Inflammatory macrophage (primary cell): ENCODE results near the gene PKN2.

ENCODE experiments used
- DNase-seq, 2 donors: peaks; one replicate each; pipeline ENCODE4 v3.0.0-alpha.2; 2020 to 2022

Gene PKN2

GRCh38 chr1:88735909-88736308, 51.8 kb downstream of the PKN2 start:
- DNase-seq: no peak

DNA sequence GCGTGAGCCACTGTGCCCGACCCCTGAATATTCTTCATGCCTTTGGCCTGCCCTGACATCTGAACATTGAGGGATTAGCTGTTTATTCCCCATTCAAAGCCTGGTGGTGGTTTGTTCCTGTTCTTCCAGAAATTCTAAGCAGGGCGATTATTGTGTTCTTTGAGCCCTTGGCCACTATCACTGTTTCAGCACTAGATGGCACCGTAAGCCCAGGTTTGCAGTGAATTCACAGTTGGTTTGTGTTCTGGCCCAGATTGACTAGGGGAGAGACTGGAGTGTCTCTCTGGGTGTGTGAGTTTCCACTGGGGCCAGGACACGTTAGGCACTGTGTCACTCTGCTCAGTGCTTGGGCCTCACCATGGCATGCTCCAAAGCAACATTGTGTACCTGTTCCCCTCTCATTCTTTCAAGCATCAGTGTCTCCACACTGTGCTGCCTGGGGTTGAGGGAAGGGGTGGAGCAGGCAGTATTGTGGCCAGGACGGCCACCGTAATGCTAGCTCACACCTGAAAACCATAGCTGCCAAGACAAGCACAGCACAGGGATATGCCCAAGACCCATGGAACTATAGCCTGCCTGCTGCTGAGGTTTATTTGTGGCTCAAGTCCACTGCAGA, 52.7 kb downstream of the PKN2 start:
- DNase-seq: peak; percentile 56 to 64

DNA sequence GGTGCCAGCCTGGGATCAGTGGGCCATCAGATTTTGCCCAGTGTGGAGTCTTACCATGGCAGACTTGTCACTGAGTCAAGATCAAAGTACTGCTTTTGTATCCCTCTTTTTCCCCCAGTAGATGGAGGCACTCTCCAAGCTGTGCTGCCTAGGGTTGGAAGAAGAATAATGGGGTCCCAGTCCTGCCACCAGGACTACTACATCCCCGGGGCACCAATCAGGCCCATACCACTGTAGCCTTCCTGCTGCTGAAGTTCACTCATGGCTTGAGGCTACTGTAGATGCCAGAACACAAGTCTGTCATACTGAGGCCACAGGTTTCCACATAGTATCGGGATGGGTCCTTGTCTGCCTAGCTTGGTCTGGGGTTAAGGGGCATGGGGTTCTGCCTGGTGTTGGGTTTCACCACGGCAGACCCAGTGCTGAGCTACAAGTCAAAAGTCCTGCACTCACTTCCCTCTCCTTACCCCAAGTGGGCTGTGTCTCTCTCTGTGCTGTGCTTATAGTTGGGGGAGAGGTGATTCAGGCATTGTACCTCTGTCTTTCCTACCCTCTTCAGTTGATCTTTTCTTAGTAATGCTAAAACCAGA, 53.4 kb downstream of the PKN2 start:
- no peak for DNase-seq

DNA sequence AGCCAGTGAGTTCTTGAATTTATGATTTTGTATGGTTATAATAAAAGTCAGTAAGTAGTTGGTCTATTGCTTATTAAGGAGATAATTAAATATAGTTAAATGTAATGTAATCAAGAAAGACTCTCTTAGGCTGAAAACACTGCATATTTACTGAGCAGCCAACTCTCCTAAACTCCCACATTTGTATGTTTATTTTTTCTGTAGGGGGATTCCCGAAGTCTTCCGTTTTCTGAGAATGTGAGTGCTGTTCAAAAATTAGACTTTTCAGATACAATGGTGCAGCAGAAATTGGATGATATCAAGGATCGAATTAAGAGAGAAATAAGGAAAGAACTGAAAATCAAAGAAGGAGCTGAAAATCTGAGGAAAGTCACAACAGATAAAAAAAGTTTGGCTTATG, 56.7 kb downstream of the PKN2 start:
- DNase-seq: no peak

DNA sequence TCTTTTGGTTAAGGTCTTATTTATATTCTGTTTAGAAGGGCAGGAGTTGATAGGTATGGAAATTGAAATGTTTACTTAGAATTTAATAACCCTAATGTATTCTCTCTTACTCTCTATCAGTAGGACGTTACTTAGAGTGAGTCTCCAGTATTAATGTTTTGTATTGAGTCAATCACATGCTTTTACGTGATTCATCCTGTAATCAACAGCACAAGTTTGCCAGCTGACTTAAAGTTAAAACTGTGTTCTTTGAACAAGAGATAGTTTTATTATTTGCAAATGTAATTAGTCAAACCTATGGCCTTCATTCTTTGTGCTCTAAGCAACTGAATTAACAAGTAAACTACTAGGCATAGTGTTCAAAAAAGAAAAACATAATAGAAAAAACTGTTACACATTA, 57.3 kb downstream of the PKN2 start:
- no peak for DNase-seq

GRCh38 chr1:88742531-88742930, 58.5 kb downstream of the PKN2 start:
- no peak for DNase-seq

- no peak for DNase-seq
Measured at GRCh38 chr1:88744142-88744541, 60.1 kb downstream of the PKN2 start.

DNA sequence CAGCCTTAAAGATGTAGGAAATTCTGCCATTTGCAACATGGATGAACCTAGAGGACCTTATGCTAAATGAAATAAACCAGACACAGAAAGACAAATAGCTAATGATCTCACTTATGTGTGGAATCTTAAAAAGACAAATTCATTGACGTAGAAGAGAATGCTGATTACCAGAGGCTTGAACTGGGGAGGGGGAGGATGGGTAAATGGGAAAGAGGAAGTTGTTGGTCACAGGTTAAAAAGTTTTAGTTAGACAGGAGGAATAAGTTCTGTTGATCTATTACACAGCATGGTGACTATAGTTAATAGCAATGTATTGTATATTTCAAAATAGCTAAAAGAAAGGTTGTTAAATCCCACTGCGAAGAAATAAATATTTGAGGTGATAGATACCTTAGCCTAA, 62.8 kb downstream of the PKN2 start:
- no peak for DNase-seq

DNA sequence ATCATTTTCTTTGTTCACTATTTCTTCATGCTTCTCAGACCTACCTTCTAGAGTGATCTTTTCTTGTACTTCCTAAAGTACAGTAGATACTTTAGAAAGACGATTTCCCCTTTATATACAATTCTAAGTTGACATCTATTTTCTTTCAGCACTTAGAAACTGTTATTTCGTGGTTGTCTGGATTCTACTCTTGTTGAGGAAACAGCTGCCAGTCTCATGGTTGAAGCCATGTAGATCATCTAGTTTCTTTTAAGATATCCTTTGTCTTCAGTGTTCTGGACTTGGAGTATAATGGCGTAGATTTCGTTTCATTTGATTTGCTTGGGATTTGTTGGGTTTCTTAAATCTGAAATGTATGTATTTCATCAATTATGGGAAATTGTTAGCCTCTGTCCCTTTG, 67.6 kb downstream of the PKN2 start:
- no peak for DNase-seq

- DNase-seq: no peak
Measured at GRCh38 chr1:88753506-88753905, 69.4 kb downstream of the PKN2 start.

DNA sequence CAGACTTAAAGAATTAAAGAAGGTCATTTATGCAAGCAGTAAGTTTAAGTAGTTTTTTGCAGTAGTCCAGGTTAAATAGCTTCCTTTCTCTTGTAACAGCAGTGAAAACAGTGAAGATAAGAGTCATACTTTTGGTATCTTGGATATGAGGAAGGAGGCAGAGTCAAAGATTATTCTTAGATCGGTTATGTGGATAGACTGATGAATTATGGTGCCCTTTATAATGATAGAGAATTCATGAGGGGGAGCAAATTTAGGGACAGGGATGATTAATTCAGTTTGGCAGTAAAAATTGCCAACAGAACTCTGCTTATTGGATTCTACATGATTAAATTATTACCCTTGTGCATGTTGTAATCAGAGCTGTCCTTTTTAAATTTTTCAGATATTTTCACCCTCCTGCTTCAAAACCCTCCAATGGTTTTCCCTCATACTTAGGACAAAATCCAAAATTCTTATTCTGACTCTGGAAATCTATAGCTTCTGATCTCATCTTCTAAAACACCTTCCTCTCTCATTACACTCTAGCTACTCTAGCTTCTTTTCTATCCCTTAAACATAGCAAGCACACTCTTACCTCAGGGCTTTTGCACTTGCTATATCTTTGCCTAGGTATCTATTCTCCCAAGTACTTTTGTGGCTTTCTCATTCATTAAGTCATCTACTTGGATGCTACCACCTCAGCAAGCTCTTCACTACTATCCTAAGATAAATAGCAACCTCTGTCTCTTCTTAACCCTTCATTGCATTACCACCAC, 79.8 kb downstream of the PKN2 start:
- DNase-seq: no peak

DNA sequence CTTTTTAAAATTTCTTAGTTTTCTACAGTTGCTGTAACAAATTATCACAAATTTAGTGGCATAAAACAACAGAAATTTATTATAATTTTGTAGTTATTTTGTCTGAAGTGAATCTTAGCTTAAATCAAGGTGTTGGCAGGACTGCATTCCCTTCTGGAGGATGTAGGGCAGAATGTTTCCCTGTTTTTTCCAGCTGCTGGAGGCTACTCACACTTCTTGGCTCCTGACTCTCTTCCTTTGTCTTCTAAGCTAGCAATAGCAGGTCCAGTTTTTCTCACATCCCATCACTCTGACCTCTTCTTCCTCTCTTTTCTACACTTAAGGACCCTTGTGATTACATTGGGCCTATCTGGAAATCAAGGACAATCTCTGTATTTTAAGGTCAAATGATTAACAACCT, 84.1 kb downstream of the PKN2 start:
- DNase-seq: no peak

GRCh38 chr1:88768816-88769215, 84.7 kb downstream of the PKN2 start:
- peak in 1 of 2 donors; percentile 1 for DNase-seq

- DNase-seq: no peak
Measured at GRCh38 chr1:88773540-88774150, 89.6 kb downstream of the PKN2 start.

GRCh38 chr1:88774151-88774556, 90.1 kb downstream of the PKN2 start:
- DNase-seq: no peak

- DNase-seq: no peak
Measured at GRCh38 chr1:88777604-88778149, 93.6 kb downstream of the PKN2 start.

- no peak for DNase-seq
Measured at GRCh38 chr1:88779880-88780279, 95.8 kb downstream of the PKN2 start.

DNA sequence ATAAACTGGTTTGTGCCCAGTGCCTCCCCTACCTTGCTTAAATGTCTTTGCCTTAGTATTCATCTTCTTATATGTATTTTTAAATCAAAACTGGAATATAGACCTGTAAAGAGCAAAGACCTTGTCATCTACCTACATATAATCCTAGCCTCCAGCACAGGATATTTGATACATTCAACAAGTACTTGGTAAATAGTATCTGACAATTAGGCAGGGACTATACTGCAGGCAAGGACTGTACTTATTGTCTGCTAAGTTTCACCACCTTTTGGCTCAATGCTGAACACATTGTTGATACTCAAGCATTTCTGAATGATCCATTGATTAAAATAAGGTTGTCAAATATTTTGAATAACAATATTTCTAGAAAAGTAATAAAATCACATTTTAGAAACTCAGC, 96.4 kb downstream of the PKN2 start:
- DNase-seq: peak in 1 of 2 donors; percentile 19

GRCh38 chr1:88783145-88783544, 99.1 kb downstream of the PKN2 start:
- DNase-seq: no peak

DNA sequence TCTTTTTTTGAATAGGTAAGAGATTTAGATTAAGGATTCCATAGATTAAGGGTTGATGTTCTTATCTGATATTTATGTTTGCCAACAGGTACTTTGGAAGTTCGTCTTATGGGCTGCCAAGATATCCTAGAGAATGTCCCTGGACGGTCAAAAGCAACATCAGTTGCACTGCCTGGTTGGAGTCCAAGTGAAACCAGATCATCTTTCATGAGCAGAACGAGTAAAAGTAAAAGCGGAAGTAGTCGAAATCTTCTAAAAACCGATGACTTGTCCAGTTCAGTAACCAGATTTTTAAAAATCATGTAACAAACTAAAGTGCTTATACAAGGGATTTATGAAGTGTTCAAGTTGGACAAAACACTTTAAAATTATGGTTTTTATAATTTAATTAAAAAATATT, 100.5 kb downstream of the PKN2 start:
- DNase-seq: no peak

- no peak for DNase-seq
Measured at GRCh38 chr1:88787023-88787903, 103.2 kb downstream of the PKN2 start.

- DNase-seq: no peak
Measured at GRCh38 chr1:88791192-88791591, 107.1 kb downstream of the PKN2 start.
